GM12874 (cell line): ENCODE data around the gene GMEB1.

Experiments
- CTCF ChIP-seq: IDR thresholded peaks from 2 replicates; pipeline ENCODE4 v1.5.1; 2011; ENCODE audit warnings: low read depth, mild to moderate bottlenecking, control low read depth, low read length, moderate library complexity; ENCODE audit not compliant: insufficient read depth

GMEB1 gene

GRCh38 chr1:28744184-28744583 is 75.6 kb downstream of the GMEB1 start:
- TF ChIP-seq CTCF: no peak

- TF ChIP-seq CTCF: no peak
Measured at GRCh38 chr1:28745653-28746173, 77.1 kb downstream of the GMEB1 start.

GRCh38 chr1:28750330-28750729 is 81.7 kb downstream of the GMEB1 start:
- TF ChIP-seq CTCF: no peak

- no peak for TF ChIP-seq CTCF
Measured at GRCh38 chr1:28751315-28752060, 82.9 kb downstream of the GMEB1 start.

- no peak for TF ChIP-seq CTCF
Measured at GRCh38 chr1:28755701-28756100, 87.1 kb downstream of the GMEB1 start.

GRCh38 chr1:28756846-28757245 is 88.3 kb downstream of the GMEB1 start:
- 0 out of 2 replicates have a peak, but pooled peaks have one; percentile 10 for TF ChIP-seq CTCF

- no peak for TF ChIP-seq CTCF
Measured at GRCh38 chr1:28758420-28758819, 89.8 kb downstream of the GMEB1 start.
